Upper lobe of left lung (tissue), 4 donors: ENCODE measurements around the gene OCIAD1.

ENCODE experiments used
- EP300 ChIP-seq, 4 donors: sonication (generic); formaldehyde crosslinking; IDR thresholded peaks; one replicate each; pipeline ENCODE4 v1.5.1; 2017; ENCODE audit warnings: antibody characterized with exemption in 4 of 4, control low read depth in 2 of 4
- POLR2A ChIP-seq, 4 donors: fragments of 450-650 bp; IDR thresholded peaks; one replicate each; pipeline ENCODE4 v1.5.1; 2016 to 2017; ENCODE audit warnings: antibody characterized with exemption in 4 of 4, mild to moderate bottlenecking in 2 of 4
- POLR2AphosphoS5 ChIP-seq, 2 donors: sonication (generic); formaldehyde crosslinking; IDR thresholded peaks; one replicate each; pipeline ENCODE4 v1.5.1; 2017; ENCODE audit warnings: antibody characterized with exemption in 2 of 2
- TF ChIP-seq, protein P1 (sequence below), 6 experiments: fragments of 450-650 bp in 4 of 6; fragments of 200-600 bp in 2 of 6; sonication (generic) in 2 of 6; IDR thresholded peaks; one replicate each; pipeline ENCODE4 v1.5.1; 2016 to 2019; ENCODE audit warnings: antibody characterized with exemption in 6 of 6

DNA sequence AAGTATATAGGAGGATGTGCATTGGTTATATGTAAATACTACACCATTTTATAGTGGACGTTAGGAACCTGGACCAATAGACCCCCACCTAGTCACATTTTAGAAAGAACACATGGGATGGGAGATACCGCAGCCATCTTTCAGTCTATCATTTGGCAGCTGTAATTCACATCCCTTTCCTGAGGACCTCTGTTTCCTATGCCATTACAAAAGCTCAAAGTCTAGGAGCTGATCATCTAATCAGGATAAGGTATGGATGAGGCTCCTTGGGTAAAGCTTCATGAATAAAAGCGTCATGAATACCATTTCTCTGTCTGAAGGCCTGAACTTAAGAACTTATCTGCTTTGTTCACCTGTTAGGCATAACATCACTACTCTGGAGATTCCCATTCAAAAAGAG is 31.1 kb downstream of the OCIAD1 start:
- TF ChIP-seq, protein P1, sequence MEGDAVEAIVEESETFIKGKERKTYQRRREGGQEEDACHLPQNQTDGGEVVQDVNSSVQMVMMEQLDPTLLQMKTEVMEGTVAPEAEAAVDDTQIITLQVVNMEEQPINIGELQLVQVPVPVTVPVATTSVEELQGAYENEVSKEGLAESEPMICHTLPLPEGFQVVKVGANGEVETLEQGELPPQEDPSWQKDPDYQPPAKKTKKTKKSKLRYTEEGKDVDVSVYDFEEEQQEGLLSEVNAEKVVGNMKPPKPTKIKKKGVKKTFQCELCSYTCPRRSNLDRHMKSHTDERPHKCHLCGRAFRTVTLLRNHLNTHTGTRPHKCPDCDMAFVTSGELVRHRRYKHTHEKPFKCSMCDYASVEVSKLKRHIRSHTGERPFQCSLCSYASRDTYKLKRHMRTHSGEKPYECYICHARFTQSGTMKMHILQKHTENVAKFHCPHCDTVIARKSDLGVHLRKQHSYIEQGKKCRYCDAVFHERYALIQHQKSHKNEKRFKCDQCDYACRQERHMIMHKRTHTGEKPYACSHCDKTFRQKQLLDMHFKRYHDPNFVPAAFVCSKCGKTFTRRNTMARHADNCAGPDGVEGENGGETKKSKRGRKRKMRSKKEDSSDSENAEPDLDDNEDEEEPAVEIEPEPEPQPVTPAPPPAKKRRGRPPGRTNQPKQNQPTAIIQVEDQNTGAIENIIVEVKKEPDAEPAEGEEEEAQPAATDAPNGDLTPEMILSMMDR (IDR thresholded peaks at IDR 0.05), result no peak
- TF ChIP-seq POLR2A (IDR thresholded peaks at IDR 0.05), result no peak
- TF ChIP-seq POLR2AphosphoS5 (IDR thresholded peaks at IDR 0.05), result no peak
- no peak for TF ChIP-seq EP300 (IDR thresholded peaks at IDR 0.05)
